ENCODE measurements around the gene LSAMP. TPM values are rescaled to one million over a fixed set of nuclear protein-coding genes. Genes with fewer than 3 reads are reported as not detected.

The LSAMP gene
- total and polyA plus RNA-seq, 2 of the 13 experiments (the other 11 are each of a cell fraction or from before 2014, with no cell fraction given) = not detected

DNA sequence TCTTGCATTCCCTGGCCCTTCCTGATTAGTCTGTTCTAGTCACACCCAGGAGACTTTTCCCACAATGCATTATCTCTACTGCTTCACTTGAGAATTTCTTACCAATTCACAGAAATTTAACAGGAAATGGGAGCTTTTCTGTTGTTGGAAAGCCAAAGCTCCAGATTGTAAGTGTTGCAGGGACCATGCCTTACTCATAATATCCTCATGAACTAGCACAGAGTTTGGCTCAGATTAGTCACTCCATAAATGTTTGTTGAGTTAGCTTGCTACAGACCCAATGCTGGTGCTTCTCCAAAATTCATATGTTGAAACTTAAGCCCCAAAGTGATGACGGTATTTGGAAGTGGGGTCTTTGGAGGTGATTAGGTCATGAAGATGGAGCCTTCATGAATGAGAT is 589.4 kb downstream of the LSAMP start:
- Histone ChIP-seq H3K79me2 (ENCODE audit: insufficient read depth, low read length) (no peaks in the 10 kb centered on the region), H3K4me3 (replicated peaks in 1 of 3; ENCODE audit: insufficient read depth in 1 of 3, low read depth in 2 of 3, low read length in 3 of 3) (no peak overlapping the region), H3K27me3 (ENCODE audit: control insufficient read depth in 1 of 2, insufficient read depth in 2 of 2, low read length in 2 of 2) (no peaks in the 10 kb centered on the region), H3K36me3 (replicated peaks in 1 of 2; ENCODE audit: control insufficient read depth in 1 of 2, insufficient read depth in 2 of 2, low read length in 2 of 2) (no peaks in the 10 kb centered on the region), H3K9me3 (ENCODE audit: low read length) (no peaks in the 10 kb centered on the region), H4K20me1 (ENCODE audit: insufficient read depth, low read length) (no peaks in the 10 kb centered on the region), H2AFZ (ENCODE audit: low read length) (no peak overlapping the region), H3K9ac (ENCODE audit: insufficient read depth, low read depth, low read length) (no peak overlapping the region), H3K4me2 (ENCODE audit: low read depth, low read length) (no peak overlapping the region), H3K4me1 (ENCODE audit: insufficient read depth, low read length) (peaks cover 25% of the 10 kb centered on the region), H3K27ac (ENCODE audit: extremely low read length, insufficient read depth, low read length) (no peak overlapping the region)
- BruUV-seq (replicated peaks) = no TSS peak
- ATAC-seq (no peak), FAIRE-seq (no peak), DNase-seq (ENCODE audit: low spot score) (no peak)
- intact Hi-C loops (cut with micrococcal nuclease; ENCODE audit: unreplicated experiment) = no loop called here
- WGBS (ENCODE audit: low lambda C conversion rate) = 94% methylated on average over 1 of the region's 1 CpG
- ChIA-PET POLR2A (no interaction called here), CTCF (ENCODE audit: low intra/inter-chr PET ratio, low total read pairs) (no interaction called here)
- in situ Hi-C loops (cut with HindIII; ENCODE audit: extremely low pct_ligation_motif_present, low pct_unique_long_range_greater_than_20kb) = no loop called here
- no peak for TF ChIP-seq NR1H2 (CRISPR knock-in tag; IDR thresholded peaks at IDR 0.05; ENCODE audit: borderline replicate concordance, low read depth)
- no peak for TF ChIP-seq ZNF777 (CRISPR knock-in tag; IDR thresholded peaks at IDR 0.05)
- TF ChIP-seq BRCA1 (CRISPR knock-in tag; IDR thresholded peaks at IDR 0.05) = no peak
- TF ChIP-seq, protein P1, sequence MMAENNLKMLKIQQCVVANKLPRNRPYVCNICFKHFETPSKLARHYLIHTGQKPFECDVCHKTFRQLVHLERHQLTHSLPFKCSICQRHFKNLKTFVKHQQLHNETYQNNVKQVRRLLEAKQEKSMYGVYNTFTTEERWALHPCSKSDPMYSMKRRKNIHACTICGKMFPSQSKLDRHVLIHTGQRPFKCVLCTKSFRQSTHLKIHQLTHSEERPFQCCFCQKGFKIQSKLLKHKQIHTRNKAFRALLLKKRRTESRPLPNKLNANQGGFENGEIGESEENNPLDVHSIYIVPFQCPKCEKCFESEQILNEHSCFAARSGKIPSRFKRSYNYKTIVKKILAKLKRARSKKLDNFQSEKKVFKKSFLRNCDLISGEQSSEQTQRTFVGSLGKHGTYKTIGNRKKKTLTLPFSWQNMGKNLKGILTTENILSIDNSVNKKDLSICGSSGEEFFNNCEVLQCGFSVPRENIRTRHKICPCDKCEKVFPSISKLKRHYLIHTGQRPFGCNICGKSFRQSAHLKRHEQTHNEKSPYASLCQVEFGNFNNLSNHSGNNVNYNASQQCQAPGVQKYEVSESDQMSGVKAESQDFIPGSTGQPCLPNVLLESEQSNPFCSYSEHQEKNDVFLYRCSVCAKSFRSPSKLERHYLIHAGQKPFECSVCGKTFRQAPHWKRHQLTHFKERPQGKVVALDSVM (CRISPR knock-in tag; IDR thresholded peaks at IDR 0.05) = no peak
- TF ChIP-seq ARNT (IDR thresholded peaks at IDR 0.05) = no peak
- TF ChIP-seq POLR2AphosphoS2 (IDR thresholded peaks at IDR 0.05; ENCODE audit: low read depth, low read length) = no peak
- no peak for TF ChIP-seq ZNF225 (CRISPR knock-in tag; IDR thresholded peaks at IDR 0.05)
- TF ChIP-seq ZNF34 (CRISPR knock-in tag; IDR thresholded peaks at IDR 0.05; ENCODE audit: borderline replicate concordance) = no peak
- TF ChIP-seq, protein P2, sequence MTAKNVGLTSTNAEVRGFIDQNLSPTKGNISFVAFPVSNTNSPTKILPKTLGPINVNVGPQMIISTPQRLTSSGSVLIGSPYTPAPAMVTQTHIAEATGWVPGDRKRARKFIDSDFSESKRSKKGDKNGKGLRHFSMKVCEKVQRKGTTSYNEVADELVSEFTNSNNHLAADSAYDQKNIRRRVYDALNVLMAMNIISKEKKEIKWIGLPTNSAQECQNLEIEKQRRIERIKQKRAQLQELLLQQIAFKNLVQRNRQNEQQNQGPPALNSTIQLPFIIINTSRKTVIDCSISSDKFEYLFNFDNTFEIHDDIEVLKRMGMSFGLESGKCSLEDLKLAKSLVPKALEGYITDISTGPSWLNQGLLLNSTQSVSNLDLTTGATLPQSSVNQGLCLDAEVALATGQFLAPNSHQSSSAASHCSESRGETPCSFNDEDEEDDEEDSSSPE (CRISPR knock-in tag; IDR thresholded peaks at IDR 0.05) = no peak
- TF ChIP-seq BRF2 (CRISPR knock-in tag; IDR thresholded peaks at IDR 0.05) = no peak
- no peak for TF ChIP-seq SUZ12 (IDR thresholded peaks at IDR 0.05; ENCODE audit: low read depth, low read length)
- TF ChIP-seq KDM1A (CRISPR knock-in tag; IDR thresholded peaks at IDR 0.05) = no peak
- no peak for TF ChIP-seq ZFP1 (CRISPR knock-in tag; IDR thresholded peaks at IDR 0.05)
- TF ChIP-seq ZNF367 (CRISPR knock-in tag; IDR thresholded peaks at IDR 0.05; ENCODE audit: borderline replicate concordance) = no peak
- TF ChIP-seq, protein P3, sequence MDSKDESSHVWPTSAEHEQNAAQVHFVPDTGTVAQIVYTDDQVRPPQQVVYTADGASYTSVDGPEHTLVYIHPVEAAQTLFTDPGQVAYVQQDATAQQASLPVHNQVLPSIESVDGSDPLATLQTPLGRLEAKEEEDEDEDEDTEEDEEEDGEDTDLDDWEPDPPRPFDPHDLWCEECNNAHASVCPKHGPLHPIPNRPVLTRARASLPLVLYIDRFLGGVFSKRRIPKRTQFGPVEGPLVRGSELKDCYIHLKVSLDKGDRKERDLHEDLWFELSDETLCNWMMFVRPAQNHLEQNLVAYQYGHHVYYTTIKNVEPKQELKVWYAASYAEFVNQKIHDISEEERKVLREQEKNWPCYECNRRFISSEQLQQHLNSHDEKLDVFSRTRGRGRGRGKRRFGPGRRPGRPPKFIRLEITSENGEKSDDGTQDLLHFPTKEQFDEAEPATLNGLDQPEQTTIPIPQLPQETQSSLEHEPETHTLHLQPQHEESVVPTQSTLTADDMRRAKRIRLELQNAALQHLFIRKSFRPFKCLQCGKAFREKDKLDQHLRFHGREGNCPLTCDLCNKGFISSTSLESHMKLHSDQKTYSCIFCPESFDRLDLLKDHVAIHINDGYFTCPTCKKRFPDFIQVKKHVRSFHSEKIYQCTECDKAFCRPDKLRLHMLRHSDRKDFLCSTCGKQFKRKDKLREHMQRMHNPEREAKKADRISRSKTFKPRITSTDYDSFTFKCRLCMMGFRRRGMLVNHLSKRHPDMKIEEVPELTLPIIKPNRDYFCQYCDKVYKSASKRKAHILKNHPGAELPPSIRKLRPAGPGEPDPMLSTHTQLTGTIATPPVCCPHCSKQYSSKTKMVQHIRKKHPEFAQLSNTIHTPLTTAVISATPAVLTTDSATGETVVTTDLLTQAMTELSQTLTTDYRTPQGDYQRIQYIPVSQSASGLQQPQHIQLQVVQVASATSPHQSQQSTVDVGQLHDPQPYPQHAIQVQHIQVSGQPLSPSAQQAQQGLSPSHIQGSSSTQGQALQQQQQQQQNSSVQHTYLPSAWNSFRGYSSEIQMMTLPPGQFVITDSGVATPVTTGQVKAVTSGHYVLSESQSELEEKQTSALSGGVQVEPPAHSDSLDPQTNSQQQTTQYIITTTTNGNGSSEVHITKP (CRISPR knock-in tag; IDR thresholded peaks at IDR 0.05; ENCODE audit: low read depth) = no peak
- no peak for TF ChIP-seq ZNF703 (CRISPR knock-in tag; IDR thresholded peaks at IDR 0.05; ENCODE audit: borderline replicate concordance)
- TF ChIP-seq ZNF121 (CRISPR knock-in tag; IDR thresholded peaks at IDR 0.05) = no peak
- no peak for TF ChIP-seq SKI (IDR thresholded peaks at IDR 0.05; ENCODE audit: partially characterized antibody)
- no peak for TF ChIP-seq ZEB1 (IDR thresholded peaks at IDR 0.05; ENCODE audit: insufficient replicate concordance, low read depth)

All from HepG2 (cell line).